Measurements from ENCODE around the gene CDKAL1. TPM values are rescaled to one million over a fixed set of nuclear protein-coding genes. Genes with fewer than 3 reads are reported as not detected.

The CDKAL1 gene
- total RNA-seq, 1 donor, result 26.8 TPM

DNA sequence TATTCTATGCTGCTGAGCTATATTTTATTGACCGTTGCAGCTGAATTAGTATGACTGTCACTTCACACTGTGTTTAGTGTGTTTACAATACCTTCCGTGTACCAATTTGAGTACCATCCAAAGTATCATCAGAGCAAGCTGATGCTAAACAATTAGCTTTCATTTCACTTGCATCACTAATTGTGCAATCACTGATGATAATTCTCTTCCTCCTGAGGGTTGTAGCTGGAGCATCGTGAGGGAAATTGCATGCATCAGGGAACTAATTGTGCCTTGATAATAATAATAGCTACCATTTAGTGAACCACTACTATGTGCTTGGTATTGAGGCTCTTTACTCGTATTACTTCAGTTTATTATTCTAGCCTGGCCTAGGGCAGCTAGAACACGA lies 674.5 kb downstream of the CDKAL1 start:
- no peak for DNase-seq (ENCODE audit: low read depth)

DNA sequence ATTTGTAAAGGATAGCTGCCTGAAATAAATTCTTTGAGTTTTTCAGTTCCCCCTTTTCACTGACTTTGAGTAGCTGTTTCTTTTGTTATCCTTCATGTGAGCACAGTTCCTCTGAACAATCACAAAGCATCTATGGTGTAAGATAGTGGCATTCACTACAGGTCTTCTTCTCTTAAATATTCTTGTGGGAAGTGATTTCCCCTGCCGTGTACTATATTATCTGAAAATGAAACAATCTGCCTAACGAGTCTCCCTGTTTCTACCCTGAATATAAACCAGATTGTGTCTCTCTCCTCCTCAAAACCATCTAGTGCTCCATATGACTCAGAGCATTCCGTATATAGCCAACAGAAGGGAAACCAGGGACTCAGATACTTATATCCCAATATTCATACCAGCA lies 679.2 kb downstream of the CDKAL1 start:
- TF ChIP-seq, protein P1, sequence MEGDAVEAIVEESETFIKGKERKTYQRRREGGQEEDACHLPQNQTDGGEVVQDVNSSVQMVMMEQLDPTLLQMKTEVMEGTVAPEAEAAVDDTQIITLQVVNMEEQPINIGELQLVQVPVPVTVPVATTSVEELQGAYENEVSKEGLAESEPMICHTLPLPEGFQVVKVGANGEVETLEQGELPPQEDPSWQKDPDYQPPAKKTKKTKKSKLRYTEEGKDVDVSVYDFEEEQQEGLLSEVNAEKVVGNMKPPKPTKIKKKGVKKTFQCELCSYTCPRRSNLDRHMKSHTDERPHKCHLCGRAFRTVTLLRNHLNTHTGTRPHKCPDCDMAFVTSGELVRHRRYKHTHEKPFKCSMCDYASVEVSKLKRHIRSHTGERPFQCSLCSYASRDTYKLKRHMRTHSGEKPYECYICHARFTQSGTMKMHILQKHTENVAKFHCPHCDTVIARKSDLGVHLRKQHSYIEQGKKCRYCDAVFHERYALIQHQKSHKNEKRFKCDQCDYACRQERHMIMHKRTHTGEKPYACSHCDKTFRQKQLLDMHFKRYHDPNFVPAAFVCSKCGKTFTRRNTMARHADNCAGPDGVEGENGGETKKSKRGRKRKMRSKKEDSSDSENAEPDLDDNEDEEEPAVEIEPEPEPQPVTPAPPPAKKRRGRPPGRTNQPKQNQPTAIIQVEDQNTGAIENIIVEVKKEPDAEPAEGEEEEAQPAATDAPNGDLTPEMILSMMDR (IDR thresholded peaks at IDR 0.05; ENCODE audit: insufficient read depth, low read depth, low read length), result no peak
- no peak for DNase-seq (ENCODE audit: low read depth)
- no peak overlapping the region for H3K4me3 ChIP-seq (ENCODE audit: low read depth, low read length)

More for the DNA sequence above, 674.5 kb downstream of the CDKAL1 start:
- TF ChIP-seq, protein P1 (IDR thresholded peaks at IDR 0.05; ENCODE audit: insufficient read depth, low read depth, low read length), result no peak
- no peak overlapping the region for H3K4me3 ChIP-seq (ENCODE audit: low read depth, low read length)

DNA sequence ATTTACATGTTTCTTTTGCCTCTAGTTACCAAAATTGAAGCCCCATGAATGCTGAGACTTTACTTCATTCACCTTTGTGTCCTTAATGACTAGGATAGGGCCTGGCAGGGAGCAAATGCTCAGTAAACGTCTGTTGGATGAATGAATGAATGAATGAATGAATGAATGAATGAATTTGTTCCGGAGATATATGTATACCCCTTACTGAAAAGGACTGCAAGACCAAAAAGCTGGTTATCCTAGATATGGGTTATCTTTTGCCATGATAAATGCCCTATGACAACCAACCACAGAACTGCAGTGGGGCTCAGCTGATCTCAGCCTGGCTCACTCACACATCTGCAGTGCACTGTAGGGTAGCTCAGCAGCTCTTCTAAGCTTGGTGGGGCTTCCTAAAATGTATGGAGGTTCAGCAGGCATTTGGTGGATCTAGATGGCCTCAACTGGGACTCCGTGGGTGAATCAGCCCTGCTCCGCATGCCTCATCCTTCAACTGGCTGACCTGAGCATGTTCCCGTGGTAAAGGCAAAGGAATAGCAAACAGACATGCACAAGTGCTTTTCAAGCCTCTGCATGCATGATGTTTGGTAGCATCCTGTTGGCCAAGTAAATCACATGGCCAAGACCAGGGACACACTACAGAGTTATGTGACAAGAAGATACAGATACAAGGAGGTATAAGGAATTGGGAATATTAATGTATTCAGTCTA lies 680.6 kb downstream of the CDKAL1 start:
- no peak overlapping the region for H3K4me3 ChIP-seq (ENCODE audit: low read depth, low read length)
- DNase-seq (ENCODE audit: low read depth), result no peak
- TF ChIP-seq, protein P1 (IDR thresholded peaks at IDR 0.05; ENCODE audit: insufficient read depth, low read depth, low read length), result no peak

DNA sequence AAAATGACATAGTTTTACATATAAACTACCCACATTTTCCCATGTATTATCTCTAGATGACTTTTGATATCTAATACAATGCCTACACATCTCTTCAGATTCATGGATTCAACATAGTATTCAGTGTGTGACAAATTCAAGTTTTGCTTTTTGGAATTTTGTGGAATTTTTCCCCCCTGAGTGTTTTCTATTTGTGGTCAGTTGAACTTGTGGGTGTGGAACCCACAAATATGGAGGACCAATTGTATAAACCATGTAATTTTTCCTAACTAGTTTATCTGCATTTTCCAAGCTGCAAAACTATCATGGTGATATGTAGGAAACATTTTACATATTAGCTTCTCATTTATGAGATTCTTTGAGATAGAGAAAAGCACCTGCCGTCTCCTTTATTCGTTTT lies 685.0 kb downstream of the CDKAL1 start:
- H3K4me3 ChIP-seq (ENCODE audit: low read depth, low read length), result no peak overlapping the region
- DNase-seq (ENCODE audit: low read depth), result no peak
- TF ChIP-seq, protein P1 (IDR thresholded peaks at IDR 0.05; ENCODE audit: insufficient read depth, low read depth, low read length), result no peak

DNA sequence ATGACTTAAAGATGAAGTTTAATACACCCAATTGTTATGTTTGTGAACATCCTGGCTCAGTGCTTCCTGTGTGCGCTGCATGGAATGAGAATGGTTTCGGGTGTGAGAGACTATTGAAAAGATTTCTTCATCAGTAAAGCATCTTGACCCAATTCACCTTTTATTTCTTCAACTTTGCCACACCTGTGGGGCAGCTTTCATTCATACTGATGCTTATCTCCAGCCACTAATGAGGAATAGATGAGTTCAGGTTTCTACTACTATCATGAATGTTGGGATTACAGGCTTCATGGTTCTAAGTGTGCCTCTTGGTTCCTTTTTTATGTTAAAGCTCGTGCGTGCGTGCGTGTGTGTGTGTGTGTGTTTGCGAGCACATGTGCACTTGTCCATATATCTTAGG lies 685.6 kb downstream of the CDKAL1 start:
- H3K4me3 ChIP-seq (ENCODE audit: low read depth, low read length), result no peak overlapping the region
- TF ChIP-seq, protein P1 (IDR thresholded peaks at IDR 0.05; ENCODE audit: insufficient read depth, low read depth, low read length), result no peak
- no peak for DNase-seq (ENCODE audit: low read depth)

DNA sequence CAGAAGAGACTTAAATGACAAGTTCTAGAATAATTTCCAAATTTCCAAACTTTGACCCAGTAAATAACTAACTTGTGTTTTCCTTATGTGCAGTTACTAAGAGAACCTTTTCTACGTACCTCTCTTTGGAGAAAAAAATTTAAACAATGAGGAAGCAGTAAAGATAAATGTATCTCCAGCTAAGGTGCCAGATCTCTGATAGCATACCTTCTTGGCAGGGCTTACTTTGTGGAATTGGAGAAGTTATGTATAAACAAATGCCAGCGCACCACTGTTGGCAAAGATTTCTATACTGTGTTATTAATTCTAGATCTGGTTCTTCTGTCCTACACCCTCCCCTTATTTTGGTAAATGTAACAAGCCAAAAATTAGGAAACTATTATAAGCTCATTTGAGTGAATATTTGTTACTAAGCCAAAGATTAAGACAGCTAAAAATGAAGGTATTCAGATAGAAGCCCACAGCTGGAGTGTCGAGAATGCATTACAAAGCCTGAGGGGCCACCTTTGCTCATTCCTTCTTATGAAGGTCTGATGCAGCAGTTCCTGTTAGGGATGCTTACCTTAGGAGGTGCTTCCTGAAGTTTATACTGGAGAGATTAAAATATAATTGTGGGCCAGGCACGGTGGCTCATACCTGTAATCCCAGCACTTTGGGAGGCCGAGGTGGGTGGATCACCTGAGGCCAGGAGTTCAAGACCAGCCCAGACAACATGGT lies 686.2 kb downstream of the CDKAL1 start:
- no peak for DNase-seq (ENCODE audit: low read depth)
- no peak overlapping the region for H3K4me3 ChIP-seq (ENCODE audit: low read depth, low read length)
- TF ChIP-seq, protein P1 (IDR thresholded peaks at IDR 0.05; ENCODE audit: insufficient read depth, low read depth, low read length), result no peak

All from fibroblast of villous mesenchyme (primary cell).